Neural progenitor cell (in vitro differentiated cells): Measurements from ENCODE around the gene FUT7. TPM values are rescaled to one million over a fixed set of nuclear protein-coding genes. Genes with fewer than 3 reads are reported as not detected.

Experiments
- DNase-seq: peaks from one replicate; pipeline ENCODE4 v3.0.0-alpha.2; 2016; ENCODE audit warnings: low spot score
- H2AFZ ChIP-seq: fragments of 200-600 bp; sonication (generic); replicated peaks from 2 replicates; pipeline ENCODE4 v1.6.1; 2016; ENCODE audit warnings: antibody characterized with exemption
- H3F3A ChIP-seq: fragments of 200-600 bp; sonication (generic); 2 replicates; pipeline ENCODE4 v1.6.1; 2016; ENCODE audit warnings: antibody characterized with exemption, low read depth
- H3K27ac ChIP-seq: fragments of 200-600 bp; sonication (generic); 2 replicates; pipeline ENCODE4 v1.5.1; 2016; ENCODE audit warnings: mild to moderate bottlenecking
- H3K27me3 ChIP-seq: fragments of 200-600 bp; sonication (generic); 2 replicates; pipeline ENCODE4 v1.6.1; 2016; ENCODE audit warnings: mild to moderate bottlenecking, moderate library complexity
- H3K36me3 ChIP-seq: fragments of 200-600 bp; sonication (generic); 2 replicates; pipeline ENCODE4 v1.5.1; 2016
- H3K4me1 ChIP-seq: fragments of 200-600 bp; sonication (generic); 2 replicates; pipeline ENCODE4 v1.6.1; 2016; ENCODE audit warnings: mixed run types
- H3K4me2 ChIP-seq: fragments of 200-600 bp; sonication (generic); 2 replicates; pipeline ENCODE4 v1.6.1; 2016
- H3K4me3 ChIP-seq: fragments of 200-600 bp; sonication (generic); 2 replicates; pipeline ENCODE4 v1.5.1; 2016
- H3K79me2 ChIP-seq: fragments of 200-600 bp; sonication (generic); 2 replicates; pipeline ENCODE4 v1.6.1; 2016; ENCODE audit warnings: low read depth
- H3K9ac ChIP-seq: fragments of 200-600 bp; sonication (generic); 2 replicates; pipeline ENCODE4 v1.6.1; 2016
- H3K9me3 ChIP-seq: fragments of 200-600 bp; sonication (generic); 2 replicates; pipeline ENCODE4 v1.5.1; 2016; ENCODE audit warnings: low read depth
- H4K20me1 ChIP-seq: fragments of 200-600 bp; sonication (generic); 2 replicates; pipeline ENCODE4 v1.6.1; 2016; ENCODE audit warnings: low read depth
- H3K27ac Mint-ChIP-seq: 3 replicates; pipeline ENCODE4 v1.8.0; 2021; ENCODE audit warnings: mixed read lengths
- H3K27me3 Mint-ChIP-seq: 2 replicates; pipeline ENCODE4 v1.8.0; 2022; ENCODE audit warnings: low read depth, mild to moderate bottlenecking, inconsistent platforms, moderate library complexity, mixed read lengths; ENCODE audit not compliant: insufficient read depth
- H3K36me3 Mint-ChIP-seq: 3 replicates; pipeline ENCODE4 v1.8.0; 2021; ENCODE audit warnings: mixed read lengths
- H3K4me1 Mint-ChIP-seq: 3 replicates; pipeline ENCODE4 v1.8.0; 2021; ENCODE audit warnings: mixed read lengths
- H3K4me3 Mint-ChIP-seq: 3 replicates; pipeline ENCODE4 v1.8.0; 2021; ENCODE audit warnings: mild to moderate bottlenecking, moderate library complexity, mixed read lengths
- H3K9me3 Mint-ChIP-seq: 3 replicates; pipeline ENCODE4 v1.8.0; 2020; ENCODE audit warnings: mixed read lengths
- CTCF ChIP-seq: fragments of 200-600 bp; sonication (generic); IDR thresholded peaks from 2 replicates; pipeline ENCODE4 v1.5.1; 2017; ENCODE audit warnings: antibody characterized with exemption, mild to moderate bottlenecking
- EZH2 ChIP-seq: fragments of 200-600 bp; sonication (generic); IDR thresholded peaks from 2 replicates; pipeline ENCODE4 v1.6.1; 2017; ENCODE audit warnings: antibody characterized with exemption, mild to moderate bottlenecking, moderate library complexity
- EZH2phosphoT487 ChIP-seq: fragments of 200-600 bp; sonication (generic); IDR thresholded peaks from 2 replicates; pipeline ENCODE4 v1.6.1; 2017; ENCODE audit warnings: antibody characterized with exemption
- total RNA-seq: library from RNA; depleted of rRNA; stranded (reverse); fragments of >200 nt; gene quantifications from 2 replicates; pipeline ENCODE4 v1.2.3, GENCODE V29; 2015; ENCODE audit warnings: low replicate concordance

Gene FUT7
- total RNA-seq, 1 donor from 2014 or later, result not detected

- no peak for DNase-seq
- no peaks in the 10 kb centered on the region for H3K9me3 ChIP-seq
- no peak overlapping the region for H3K27ac Mint-ChIP-seq
- H4K20me1 ChIP-seq, result peaks cover 22% of the 10 kb centered on the region
- no peak overlapping the region for H3K4me3 ChIP-seq
- H3K4me2 ChIP-seq, result no peak overlapping the region
- TF ChIP-seq EZH2, result no peak
- TF ChIP-seq CTCF, result no peak
- no peak for TF ChIP-seq EZH2phosphoT487
- peaks cover 14% of the 10 kb centered on the region for H3K27me3 Mint-ChIP-seq
- no peaks in the 10 kb centered on the region for H3F3A ChIP-seq
- no peaks in the 10 kb centered on the region for H3K9me3 Mint-ChIP-seq
- H3K27me3 ChIP-seq, result peaks cover 14% of the 10 kb centered on the region
- H3K9ac ChIP-seq, result no peak overlapping the region
- peaks cover 4% of the 10 kb centered on the region for H3K4me1 Mint-ChIP-seq
- H3K79me2 ChIP-seq, result no peaks in the 10 kb centered on the region
- H3K4me3 Mint-ChIP-seq, result no peak overlapping the region
- H3K4me1 ChIP-seq, result no peaks in the 10 kb centered on the region
- no peaks in the 10 kb centered on the region for H3K36me3 ChIP-seq
- H3K36me3 Mint-ChIP-seq, result no peaks in the 10 kb centered on the region
- no peak overlapping the region for H3K27ac ChIP-seq
- H2AFZ ChIP-seq, result no peak overlapping the region
Observed at GRCh38 chr9:137062384-137062783, 30.5 kb upstream of the FUT7 start.

- no peak overlapping the region for H3K4me3 Mint-ChIP-seq
- peaks cover 12% of the 10 kb centered on the region for H3K4me1 ChIP-seq
- no peaks in the 10 kb centered on the region for H3K36me3 ChIP-seq
- H3K9me3 ChIP-seq, result no peaks in the 10 kb centered on the region
- H3K36me3 Mint-ChIP-seq, result no peaks in the 10 kb centered on the region
- no peak overlapping the region for H2AFZ ChIP-seq
- H3F3A ChIP-seq, result peaks cover 19% of the 10 kb centered on the region
- peaks cover 13% of the 10 kb centered on the region for H4K20me1 ChIP-seq
- no peak overlapping the region for H3K9ac ChIP-seq
- H3K4me2 ChIP-seq, result no peak overlapping the region
- H3K9me3 Mint-ChIP-seq, result no peaks in the 10 kb centered on the region
- H3K27ac Mint-ChIP-seq, result no peak overlapping the region
- H3K27me3 ChIP-seq, result peaks cover 52% of the 10 kb centered on the region
- peaks cover 7% of the 10 kb centered on the region for H3K4me1 Mint-ChIP-seq
- H3K27ac ChIP-seq, result no peak overlapping the region
- H3K27me3 Mint-ChIP-seq, result peaks cover 23% of the 10 kb centered on the region
- no peak overlapping the region for H3K4me3 ChIP-seq
- TF ChIP-seq EZH2, result no peak
- no peak for TF ChIP-seq EZH2phosphoT487
- no peak for TF ChIP-seq CTCF
- no peaks in the 10 kb centered on the region for H3K79me2 ChIP-seq
- DNase-seq, result no peak
Observed at GRCh38 chr9:137058521-137059234, 26.8 kb upstream of the FUT7 start.

GRCh38 chr9:137057545-137057944 lies 25.7 kb upstream of the FUT7 start:
- H3K9me3 Mint-ChIP-seq, result no peaks in the 10 kb centered on the region
- Histone ChIP-seq H3K27ac (no peak overlapping the region), H3K4me2 (no peak overlapping the region), H3K27me3 (peaks cover 63% of the 10 kb centered on the region), H3K9me3 (no peaks in the 10 kb centered on the region), H3K79me2 (no peaks in the 10 kb centered on the region), H3K4me1 (peaks cover 17% of the 10 kb centered on the region), H3K9ac (no peak overlapping the region), H3F3A (peaks cover 27% of the 10 kb centered on the region), H3K4me3 (no peak overlapping the region), H2AFZ (no peak overlapping the region), H4K20me1 (peaks cover 23% of the 10 kb centered on the region), H3K36me3 (no peaks in the 10 kb centered on the region)
- peaks cover 29% of the 10 kb centered on the region for H3K27me3 Mint-ChIP-seq
- TF ChIP-seq CTCF, result no peak
- TF ChIP-seq EZH2phosphoT487, result no peak
- TF ChIP-seq EZH2, result no peak
- H3K27ac Mint-ChIP-seq, result no peak overlapping the region
- no peaks in the 10 kb centered on the region for H3K36me3 Mint-ChIP-seq
- DNase-seq, result no peak
- no peak overlapping the region for H3K4me3 Mint-ChIP-seq
- H3K4me1 Mint-ChIP-seq, result peaks cover 7% of the 10 kb centered on the region
